ENCODE data around the gene ANKRD13C.
"Not testable (repeated sequence)": the region's sequence is repeated elsewhere in the genome, so short reads cannot be mapped to it uniquely, and the experiment has no call there.

Gene ANKRD13C

GRCh38 chr1:70354332-70355110 lies at the start of gene ANKRD13C:
Gene ANKRD13C (minus strand): TSS chr1:70354722. CDS start chr1:70354408, 314 bp downstream.
- DNase-seq (ENCODE audit: low spot score): peak; percentile 93

- DNase-seq (ENCODE audit: low spot score): no peak
Measured at GRCh38 chr1:70403759-70404158, 49.2 kb upstream of the ANKRD13C start.

GRCh38 chr1:70401974-70402373 lies 47.5 kb upstream of the ANKRD13C start:
- DNase-seq (ENCODE audit: low spot score): no peak

GRCh38 chr1:70400335-70400734 lies 45.8 kb upstream of the ANKRD13C start:
- no peak for DNase-seq (ENCODE audit: low spot score)

GRCh38 chr1:70397013-70397412 lies 42.5 kb upstream of the ANKRD13C start:
- DNase-seq (ENCODE audit: low spot score): no peak

- DNase-seq (ENCODE audit: low spot score): no peak
Measured at GRCh38 chr1:70396607-70397006, 42.1 kb upstream of the ANKRD13C start.

GRCh38 chr1:70392626-70393025 lies 38.1 kb upstream of the ANKRD13C start:
- DNase-seq (ENCODE audit: low spot score): no peak

GRCh38 chr1:70387507-70387906 lies 33.0 kb upstream of the ANKRD13C start:
- DNase-seq (ENCODE audit: low spot score): no peak

GRCh38 chr1:70386121-70386520 lies 31.6 kb upstream of the ANKRD13C start:
- DNase-seq (ENCODE audit: low spot score): no peak

- no peak for DNase-seq (ENCODE audit: low spot score)
Measured at GRCh38 chr1:70385477-70385876, 31.0 kb upstream of the ANKRD13C start.

- DNase-seq (ENCODE audit: low spot score): no peak
Measured at GRCh38 chr1:70384542-70384941, 30.0 kb upstream of the ANKRD13C start.

GRCh38 chr1:70383483-70383882 lies 29.0 kb upstream of the ANKRD13C start:
- no peak for DNase-seq (ENCODE audit: low spot score)

GRCh38 chr1:70382682-70383081 lies 28.2 kb upstream of the ANKRD13C start:
- DNase-seq (ENCODE audit: low spot score): no peak

- no peak for DNase-seq (ENCODE audit: low spot score)
Measured at GRCh38 chr1:70376196-70376595, 21.7 kb upstream of the ANKRD13C start.

- not testable (repeated sequence) for DNase-seq (ENCODE audit: low spot score)
Measured at GRCh38 chr1:70373580-70373979, 19.1 kb upstream of the ANKRD13C start.

- no peak for DNase-seq (ENCODE audit: low spot score)
Measured at GRCh38 chr1:70372426-70372825, 17.9 kb upstream of the ANKRD13C start.

- not testable (repeated sequence) for DNase-seq (ENCODE audit: low spot score)
Measured at GRCh38 chr1:70371586-70371985, 17.1 kb upstream of the ANKRD13C start.

GRCh38 chr1:70367397-70367796 lies 12.9 kb upstream of the ANKRD13C start:
- DNase-seq (ENCODE audit: low spot score): not testable (repeated sequence)

- DNase-seq (ENCODE audit: low spot score): not testable (repeated sequence)
Measured at GRCh38 chr1:70366997-70367396, 12.5 kb upstream of the ANKRD13C start.

GRCh38 chr1:70366425-70366952 lies 12.0 kb upstream of the ANKRD13C start:
- not testable (repeated sequence) for DNase-seq (ENCODE audit: low spot score)

- DNase-seq (ENCODE audit: low spot score): no peak
Measured at GRCh38 chr1:70364439-70364838, 9.9 kb upstream of the ANKRD13C start.

- peak; percentile 2 for DNase-seq (ENCODE audit: low spot score)
Measured at GRCh38 chr1:70361727-70362398, 7.3 kb upstream of the ANKRD13C start.

- DNase-seq (ENCODE audit: low spot score): no peak
Measured at GRCh38 chr1:70360321-70360720, 5.8 kb upstream of the ANKRD13C start.
